Natural killer cell treated with Interleukin-12 subunit alpha and Interleukin-12 subunit beta and Interleukin-15 and Interleukin-18, amount 100 ng/mL, for 72 hours (primary cell): ENCODE measurements around the gene POLR3C. TPM values are rescaled to one million over a fixed set of nuclear protein-coding genes. Genes with fewer than 3 reads are reported as not detected.

ENCODE experiments used
- ATAC-seq, 2 donors: fragments of 150-1000 bp; cut with Tn5 transposase in 1 of 2; sonication (Bioruptor Pico), chemical (Tn5 transposase) in 1 of 2; 2 replicates each; pipeline ENCODE4 v1.10.0; 2021
- DNase-seq: peaks from one replicate; pipeline ENCODE4 v3.0.0; 2022; ENCODE audit warnings: low spot score
- H3K27ac Mint-ChIP-seq, 2 donors: 1 replicate in 1 of 2; 2 replicates in 1 of 2; pipeline ENCODE4 v1.8.0; 2022; ENCODE audit warnings: mixed read lengths in 2 of 2, mild to moderate bottlenecking in 1 of 2, moderate library complexity in 1 of 2
- H3K27me3 Mint-ChIP-seq, 2 donors: 1 replicate in 1 of 2; 2 replicates in 1 of 2; pipeline ENCODE4 v1.8.0; 2022; ENCODE audit warnings: mixed read lengths in 2 of 2
- H3K36me3 Mint-ChIP-seq: one replicate; pipeline ENCODE4 v1.8.0; 2022; ENCODE audit warnings: mixed read lengths
- H3K4me1 Mint-ChIP-seq, 2 donors: 1 replicate in 1 of 2; 2 replicates in 1 of 2; pipeline ENCODE4 v1.8.0; 2022; ENCODE audit warnings: low read depth in 2 of 2, mixed read lengths in 2 of 2, mild to moderate bottlenecking in 1 of 2
- H3K4me3 Mint-ChIP-seq: one replicate; pipeline ENCODE4 v1.8.0; 2022; ENCODE audit warnings: mixed read lengths
- H3K9me3 Mint-ChIP-seq: 2 replicates; pipeline ENCODE4 v1.8.0; 2022; ENCODE audit warnings: mixed read lengths
- total RNA-seq, 2 donors: library from RNA; stranded (reverse); gene quantifications; one replicate each; pipeline ENCODE4 v1.2.3, GENCODE V29; 2022

POLR3C gene
- total RNA-seq, 2 donors from 2014 or later, result 51.4 to 87.4 TPM

DNA sequence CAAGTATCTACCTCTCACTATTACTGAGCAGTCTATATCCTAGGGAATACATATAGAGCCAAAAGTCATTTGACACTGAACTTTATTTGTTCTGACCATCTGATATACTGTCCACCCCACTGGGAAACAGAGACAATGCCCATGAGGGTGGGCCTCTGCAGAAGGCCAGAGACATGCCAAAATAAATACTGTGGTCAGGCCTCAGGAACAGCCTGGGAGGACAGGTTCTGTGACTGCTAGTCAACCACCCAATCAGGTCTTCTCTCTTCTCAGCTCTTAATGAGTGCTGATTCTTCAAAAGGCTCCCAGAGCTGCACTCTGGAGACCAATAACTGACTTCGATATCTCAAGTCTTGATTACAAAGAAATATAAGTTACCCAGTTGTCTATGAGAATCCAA is 67.1 kb downstream of the POLR3C start:
- no peak for DNase-seq
- H3K4me1 Mint-ChIP-seq, result peaks cover 3 to 5% of the 10 kb centered on the region in 2 donors
- H3K9me3 Mint-ChIP-seq, result no peaks in the 10 kb centered on the region
- no peak for ATAC-seq
- H3K27me3 Mint-ChIP-seq, result no peaks in the 10 kb centered on the region
- no peaks in the 10 kb centered on the region for H3K36me3 Mint-ChIP-seq
- no peak overlapping the region for H3K4me3 Mint-ChIP-seq
- no peak overlapping the region for H3K27ac Mint-ChIP-seq

- no peaks in the 10 kb centered on the region for H3K36me3 Mint-ChIP-seq
- H3K9me3 Mint-ChIP-seq, result no peaks in the 10 kb centered on the region
- no peak overlapping the region for H3K4me3 Mint-ChIP-seq
- H3K27ac Mint-ChIP-seq, result no peak overlapping the region
- peaks cover 1 to 2% of the 10 kb centered on the region in 2 donors for H3K4me1 Mint-ChIP-seq
- ATAC-seq (peak; percentile 49 to 67), DNase-seq (no peak)
- H3K27me3 Mint-ChIP-seq, result no peaks in the 10 kb centered on the region
Measured at GRCh38 chr1:145891587-145892485, 67.8 kb downstream of the POLR3C start.

GRCh38 chr1:145892486-145893087 is 68.6 kb downstream of the POLR3C start:
- Mint-ChIP-seq H3K27me3 (no peaks in the 10 kb centered on the region), H3K4me3 (no peak overlapping the region), H3K4me1 (no peaks in the 10 kb centered on the region), H3K27ac (no peak overlapping the region), H3K9me3 (no peaks in the 10 kb centered on the region), H3K36me3 (no peaks in the 10 kb centered on the region)
- no peak for ATAC-seq
- DNase-seq, result no peak

DNA sequence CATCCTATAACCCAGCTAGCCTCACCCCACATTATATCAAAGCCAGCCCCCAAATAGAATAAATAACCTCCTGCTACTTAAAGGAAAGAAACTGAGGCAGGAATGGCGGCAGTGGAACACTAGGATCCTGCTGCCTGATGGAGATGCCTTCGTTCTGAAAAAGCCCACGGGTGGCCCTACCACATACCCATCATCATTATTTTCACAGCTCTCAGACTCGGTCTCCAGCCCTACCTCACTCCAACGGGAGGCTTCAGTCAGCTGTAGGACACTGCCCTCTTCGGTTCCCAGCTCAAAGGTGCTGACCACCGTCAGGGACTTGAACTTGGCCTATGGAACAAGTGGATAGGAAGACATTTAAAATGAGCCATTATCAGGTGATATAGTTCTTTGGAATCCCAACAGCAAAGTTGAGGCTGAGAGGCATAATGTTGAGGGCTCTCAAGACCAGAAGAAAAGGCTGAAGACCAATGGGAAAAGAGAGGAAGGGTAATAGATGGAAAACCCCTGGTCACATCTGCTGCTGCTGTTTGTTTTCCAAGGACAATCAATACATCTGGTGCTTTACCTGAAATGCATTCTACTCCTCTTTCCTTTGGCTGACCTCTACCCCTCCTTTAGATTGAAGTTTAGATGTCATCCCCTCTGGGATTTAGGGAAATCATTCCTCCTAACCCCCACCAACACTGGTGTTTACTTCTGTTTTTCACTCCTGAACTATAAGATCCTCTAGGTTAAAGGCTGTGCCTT is 69.5 kb downstream of the POLR3C start:
- Mint-ChIP-seq H3K27me3 (no peaks in the 10 kb centered on the region), H3K4me1 (no peaks in the 10 kb centered on the region), H3K27ac (no peak overlapping the region), H3K36me3 (no peaks in the 10 kb centered on the region), H3K4me3 (no peak overlapping the region), H3K9me3 (no peaks in the 10 kb centered on the region)
- DNase-seq (no peak), ATAC-seq (no peak)

Other genes starting within 250 kb of the POLR3C start
- 10 to 100 TPM; 31.6 to 42.9 TPM for gene GPR89A, start 216.2 kb upstream of the POLR3C start, total RNA-seq
- gene PDZK1, start 116.8 kb upstream of the POLR3C start, total RNA-seq, result under 1 TPM; 0.31 to 0.98 TPM
- under 1 TPM; 0.31 to 0.33 TPM for gene CD160, start 104.7 kb upstream of the POLR3C start, total RNA-seq
- gene RNF115, start 105 bp upstream of the POLR3C start, total RNA-seq, result 10 to 100 TPM; 22.9 to 36.0 TPM
- gene NUDT17, start 21.4 kb downstream of the POLR3C start, total RNA-seq, result 1 to 10 TPM; 4.8 to 5.6 TPM
- gene PIAS3, start 34.9 kb downstream of the POLR3C start, total RNA-seq, result 10 to 100 TPM; 24.3 to 31.1 TPM
- under 1 TPM; 0.12 to 0.14 TPM for gene ANKRD35, start 61.7 kb downstream of the POLR3C start, total RNA-seq
- 1 to 10 TPM; 3.5 to 5.2 TPM for gene ITGA10, start 85.8 kb downstream of the POLR3C start, total RNA-seq
- gene PEX11B, start 94.5 kb downstream of the POLR3C start, total RNA-seq, result 10 to 100 TPM; 33.6 to 34.2 TPM
- gene RBM8A, start 103.3 kb downstream of the POLR3C start, total RNA-seq, result 100 to 1,000 TPM; 280 to 294 TPM
- 10 to 100 TPM; 28.8 to 31.3 TPM for gene LIX1L, start 133.8 kb downstream of the POLR3C start, total RNA-seq
- 1 to 10 TPM; 1.6 to 9.1 TPM for gene ANKRD34A, start 140.4 kb downstream of the POLR3C start, total RNA-seq
- gene POLR3GL, start 140.5 kb downstream of the POLR3C start, total RNA-seq, result 10 to 100 TPM; 17.8 to 26.4 TPM
- 100 to 1,000 TPM in 1 of 2 donors, 10 to 100 TPM in 1; 87.8 to 347 TPM for gene TXNIP, start 172.4 kb downstream of the POLR3C start, total RNA-seq
- not detected for gene HJV, start 197.5 kb downstream of the POLR3C start, total RNA-seq